GM20000 (cell line): Measurements from ENCODE around the gene GPATCH2L.
A peak's percentile ranks its signal among the peaks of the same experiment; 100 is the strongest.

Source experiments
- DNase-seq: peaks from one replicate; pipeline ENCODE4 v3.0.0; 2012; ENCODE audit warnings: low spot score
- TF ChIP-seq, protein P1 (sequence below): IDR thresholded peaks from 2 replicates; pipeline ENCODE4 v1.5.1; 2012; ENCODE audit warnings: mild to moderate bottlenecking, control low read depth; ENCODE audit errors: extremely low read depth, missing control alignments

GPATCH2L gene

DNA sequence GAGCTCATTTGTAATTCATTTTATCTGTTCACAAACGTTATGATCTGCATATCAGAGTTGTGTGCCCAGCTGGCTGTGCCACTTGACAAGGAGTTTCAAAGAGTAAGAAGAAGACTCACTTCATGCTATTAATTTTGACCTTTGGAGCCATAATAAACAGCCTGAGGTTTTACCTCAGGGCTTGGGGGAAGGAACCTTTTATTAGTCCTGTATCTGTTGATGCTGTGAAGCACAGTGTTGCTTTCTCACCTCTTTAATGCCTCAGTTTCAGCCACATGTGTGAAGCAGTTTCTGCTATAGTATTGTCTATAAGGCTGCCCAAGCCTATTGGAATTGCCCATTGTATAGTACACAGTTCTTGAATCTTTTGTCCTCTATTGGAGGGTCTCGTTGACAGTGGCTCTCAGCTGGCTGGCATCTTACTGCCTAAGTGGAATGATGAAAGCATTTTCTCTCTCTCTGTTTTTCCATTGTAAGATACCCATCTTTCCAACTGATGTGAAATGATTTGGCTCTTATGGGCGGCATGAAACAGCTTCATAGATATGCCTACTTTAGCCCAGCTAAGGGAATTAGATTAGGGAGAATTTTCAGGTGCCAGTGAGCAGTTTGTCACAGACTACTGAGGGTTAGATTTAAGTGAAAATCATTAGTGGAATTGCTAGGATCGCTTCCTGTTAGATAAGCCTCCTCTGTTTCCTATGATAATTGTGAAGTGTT lies 34.7 kb downstream of the GPATCH2L start:
- TF ChIP-seq, protein P1, sequence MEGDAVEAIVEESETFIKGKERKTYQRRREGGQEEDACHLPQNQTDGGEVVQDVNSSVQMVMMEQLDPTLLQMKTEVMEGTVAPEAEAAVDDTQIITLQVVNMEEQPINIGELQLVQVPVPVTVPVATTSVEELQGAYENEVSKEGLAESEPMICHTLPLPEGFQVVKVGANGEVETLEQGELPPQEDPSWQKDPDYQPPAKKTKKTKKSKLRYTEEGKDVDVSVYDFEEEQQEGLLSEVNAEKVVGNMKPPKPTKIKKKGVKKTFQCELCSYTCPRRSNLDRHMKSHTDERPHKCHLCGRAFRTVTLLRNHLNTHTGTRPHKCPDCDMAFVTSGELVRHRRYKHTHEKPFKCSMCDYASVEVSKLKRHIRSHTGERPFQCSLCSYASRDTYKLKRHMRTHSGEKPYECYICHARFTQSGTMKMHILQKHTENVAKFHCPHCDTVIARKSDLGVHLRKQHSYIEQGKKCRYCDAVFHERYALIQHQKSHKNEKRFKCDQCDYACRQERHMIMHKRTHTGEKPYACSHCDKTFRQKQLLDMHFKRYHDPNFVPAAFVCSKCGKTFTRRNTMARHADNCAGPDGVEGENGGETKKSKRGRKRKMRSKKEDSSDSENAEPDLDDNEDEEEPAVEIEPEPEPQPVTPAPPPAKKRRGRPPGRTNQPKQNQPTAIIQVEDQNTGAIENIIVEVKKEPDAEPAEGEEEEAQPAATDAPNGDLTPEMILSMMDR = no peak
- peak; percentile 30 for DNase-seq

DNA sequence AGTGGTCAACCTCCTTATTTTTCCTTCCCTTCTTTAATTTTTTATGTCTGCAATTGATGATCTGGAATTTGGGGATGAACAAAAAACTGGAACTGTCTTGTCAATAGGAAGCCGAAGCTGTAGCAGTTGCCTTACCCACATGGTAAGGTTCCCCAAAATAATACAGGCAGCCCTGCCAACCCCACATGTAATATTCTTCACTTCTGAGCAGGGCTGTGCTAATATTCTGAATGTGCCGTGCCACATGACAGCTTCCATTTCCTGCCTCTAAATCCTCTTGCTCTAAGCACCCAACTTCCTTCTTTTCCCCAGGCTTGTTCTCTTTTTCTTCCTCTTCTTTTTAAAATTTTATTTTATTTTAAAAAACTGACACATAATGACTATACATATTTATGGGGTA lies 39.6 kb downstream of the GPATCH2L start:
- TF ChIP-seq, protein P1 = no peak
- DNase-seq = no peak

DNA sequence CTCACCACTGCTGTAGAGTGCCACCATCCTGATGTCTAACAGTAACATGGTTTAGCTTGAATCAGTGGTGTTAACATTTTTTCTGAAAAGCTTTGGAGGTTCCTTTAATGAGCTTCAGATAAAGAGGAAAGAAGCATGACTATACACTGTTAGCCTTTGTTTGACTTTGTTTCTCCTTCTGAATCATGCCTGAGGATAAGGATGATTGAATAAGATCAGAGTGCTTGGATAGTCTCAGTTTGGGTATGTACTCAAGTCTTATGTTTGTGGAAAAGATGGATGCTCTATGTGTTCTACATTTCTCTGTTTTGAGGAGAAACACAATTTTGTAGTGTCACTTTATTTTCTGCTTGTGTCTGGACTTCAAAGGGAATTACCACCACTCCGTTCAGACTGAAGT lies 42.0 kb downstream of the GPATCH2L start:
- DNase-seq = no peak
- TF ChIP-seq, protein P1 = no peak

DNA sequence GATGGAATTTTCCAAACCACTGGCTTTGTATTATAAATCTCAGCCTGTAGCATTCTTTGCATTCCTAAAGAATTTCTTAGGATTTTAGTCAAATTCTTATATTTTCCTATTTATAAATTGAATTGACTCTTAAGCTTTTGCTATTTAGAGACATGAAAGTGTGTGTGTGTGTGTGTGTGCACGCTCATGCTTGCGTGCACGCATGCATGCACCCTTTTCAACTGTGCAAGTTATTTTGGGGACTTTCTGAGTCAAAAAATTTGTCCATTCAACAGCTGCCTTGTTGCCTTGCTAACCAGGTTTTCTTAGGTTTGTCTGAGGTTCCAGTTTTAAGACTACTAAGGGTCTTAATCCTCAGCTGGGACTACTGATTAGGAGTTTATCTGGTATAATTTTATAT lies 42.6 kb downstream of the GPATCH2L start:
- DNase-seq = peak; percentile 30

DNA sequence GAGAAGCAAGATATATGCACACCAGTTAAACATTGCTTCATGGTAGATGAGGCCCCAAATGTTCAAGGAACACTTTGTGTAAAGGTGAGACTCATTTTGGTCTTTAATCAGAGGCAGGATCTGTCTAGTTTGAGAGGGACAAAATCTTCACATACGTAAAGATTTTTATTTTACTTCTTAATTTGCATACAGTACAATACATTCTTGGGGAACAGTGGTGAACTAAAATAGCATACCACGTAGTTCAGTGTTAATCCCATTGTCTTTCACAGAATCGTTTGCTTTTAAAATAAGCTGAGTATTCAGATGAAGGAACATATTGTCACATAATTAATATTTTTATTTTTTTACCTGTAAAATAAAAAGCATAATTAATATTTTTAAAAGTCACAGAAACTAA lies 43.3 kb downstream of the GPATCH2L start:
- TF ChIP-seq, protein P1 = no peak
- DNase-seq = no peak

More for the DNA sequence above, 42.6 kb downstream of the GPATCH2L start:
- TF ChIP-seq, protein P1 = no peak

DNA sequence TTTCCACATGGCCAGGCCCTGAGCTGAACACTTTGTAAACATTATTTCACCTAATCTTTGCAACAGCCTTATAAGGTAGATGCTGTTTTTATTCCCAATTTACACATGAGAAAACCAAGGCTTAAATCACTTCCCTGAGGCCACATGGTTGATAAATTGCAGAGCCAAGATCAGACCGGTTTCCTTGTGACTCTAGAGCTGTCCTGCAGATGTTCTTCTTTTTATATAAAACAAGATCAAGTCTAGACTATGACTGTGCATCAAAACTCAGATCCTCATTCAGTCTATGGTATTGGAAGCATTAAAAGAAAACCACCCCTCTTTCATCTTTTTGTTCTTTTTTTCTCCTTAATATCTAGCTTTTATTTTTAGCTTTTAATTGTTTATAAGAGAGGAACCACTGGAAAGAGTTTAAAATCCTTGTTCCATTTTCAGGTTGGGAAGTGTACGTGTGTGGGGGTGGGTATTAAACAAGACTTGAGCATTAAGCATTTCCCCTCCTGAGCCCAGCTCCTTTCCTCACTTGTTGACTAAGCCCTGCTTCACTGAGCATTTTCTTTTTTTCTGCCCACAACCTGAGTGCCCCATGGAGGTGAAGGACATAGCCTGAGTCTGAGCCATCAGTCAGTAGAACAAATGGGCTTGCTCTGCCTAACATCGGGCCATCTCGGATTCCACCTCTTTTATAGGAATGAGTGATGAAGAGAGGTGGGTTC lies 45.4 kb downstream of the GPATCH2L start:
- TF ChIP-seq, protein P1 = no peak
- DNase-seq = no peak

DNA sequence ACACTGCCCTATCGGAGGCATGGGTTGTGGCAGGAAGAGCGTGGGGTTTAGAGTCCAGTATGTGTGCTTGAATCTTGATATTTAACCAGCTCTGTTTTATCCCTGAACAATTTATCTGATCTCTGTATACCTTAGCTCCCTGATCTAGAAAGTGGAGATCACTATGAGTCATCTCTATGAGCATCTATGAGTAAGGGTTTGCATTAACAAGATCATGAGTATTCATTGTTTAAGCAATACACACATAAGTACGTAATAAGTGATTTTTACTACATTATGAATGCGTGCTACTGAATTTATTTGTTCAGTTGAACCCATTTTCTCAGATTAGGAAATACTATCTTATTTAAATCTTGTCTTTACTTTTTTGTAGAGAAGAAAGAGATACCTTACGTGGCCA lies 49.4 kb downstream of the GPATCH2L start:
- no peak for DNase-seq
- TF ChIP-seq, protein P1 = no peak
